ENCODE measurements around the gene MYH9. TPM values are rescaled to one million over a fixed set of nuclear protein-coding genes. Genes with fewer than 3 reads are reported as not detected.
A peak's percentile ranks its signal among the peaks of the same experiment; 100 is the strongest.

MYH9 gene
- total and polyA plus RNA-seq, 2 experiments from 2014 or later: 58.4 to 233 TPM

DNA sequence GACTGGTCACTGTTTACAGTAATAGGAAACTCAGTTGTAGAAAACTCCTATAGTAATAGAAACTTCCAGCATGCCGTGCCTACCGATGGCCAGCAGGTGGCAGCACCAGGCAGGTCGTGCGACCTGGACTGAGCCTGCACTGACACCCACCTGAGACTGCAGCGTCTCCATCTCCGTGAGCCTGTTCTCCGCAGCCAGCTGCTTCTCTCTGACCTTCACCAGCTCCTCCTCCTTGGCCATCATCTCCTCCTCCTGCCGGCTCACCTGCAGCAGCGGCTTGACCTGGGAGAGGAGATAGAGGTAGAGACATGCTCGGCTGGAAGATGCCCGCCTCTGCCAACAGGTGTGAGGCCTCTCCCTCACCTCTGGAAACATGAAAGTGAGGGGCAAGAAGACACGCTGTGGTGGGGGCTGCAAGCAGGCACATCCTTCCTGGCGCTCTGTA lies 86.4 kb downstream of the MYH9 start:
- Histone ChIP-seq H2AFZ (no peak overlapping the region), H3K4me3 (no peak overlapping the region), H3F3A (replicated peaks; ENCODE audit: low read depth) (peaks cover 13% of the 10 kb centered on the region; the same call in 1 of the 2 replicates), H4K20me1 (replicated peaks; ENCODE audit: insufficient read depth) (peaks cover 7% of the 10 kb centered on the region), H3K27ac (ENCODE audit: low read depth) (no peak overlapping the region), H3K4me1 (ENCODE audit: insufficient read depth) (no peaks in the 10 kb centered on the region), H3K4me2 (no peak overlapping the region), H3K27me3 (ENCODE audit: insufficient read depth) (no peaks in the 10 kb centered on the region), H3K36me3 (ENCODE audit: insufficient read depth) (peaks cover 57% of the 10 kb centered on the region), H3K79me2 (replicated peaks; ENCODE audit: insufficient read depth) (peaks cover 3% of the 10 kb centered on the region; the same call in 1 of the 2 replicates), H3K9me2 (ENCODE audit: insufficient read depth) (no peaks in the 10 kb centered on the region)
- TF ChIP-seq, protein P1, sequence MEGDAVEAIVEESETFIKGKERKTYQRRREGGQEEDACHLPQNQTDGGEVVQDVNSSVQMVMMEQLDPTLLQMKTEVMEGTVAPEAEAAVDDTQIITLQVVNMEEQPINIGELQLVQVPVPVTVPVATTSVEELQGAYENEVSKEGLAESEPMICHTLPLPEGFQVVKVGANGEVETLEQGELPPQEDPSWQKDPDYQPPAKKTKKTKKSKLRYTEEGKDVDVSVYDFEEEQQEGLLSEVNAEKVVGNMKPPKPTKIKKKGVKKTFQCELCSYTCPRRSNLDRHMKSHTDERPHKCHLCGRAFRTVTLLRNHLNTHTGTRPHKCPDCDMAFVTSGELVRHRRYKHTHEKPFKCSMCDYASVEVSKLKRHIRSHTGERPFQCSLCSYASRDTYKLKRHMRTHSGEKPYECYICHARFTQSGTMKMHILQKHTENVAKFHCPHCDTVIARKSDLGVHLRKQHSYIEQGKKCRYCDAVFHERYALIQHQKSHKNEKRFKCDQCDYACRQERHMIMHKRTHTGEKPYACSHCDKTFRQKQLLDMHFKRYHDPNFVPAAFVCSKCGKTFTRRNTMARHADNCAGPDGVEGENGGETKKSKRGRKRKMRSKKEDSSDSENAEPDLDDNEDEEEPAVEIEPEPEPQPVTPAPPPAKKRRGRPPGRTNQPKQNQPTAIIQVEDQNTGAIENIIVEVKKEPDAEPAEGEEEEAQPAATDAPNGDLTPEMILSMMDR (conservative IDR thresholded peaks at IDR 0.05; ENCODE audit: low read depth in 2 of 2): peak; percentile 94 to 95
- TF ChIP-seq JUNB (IDR thresholded peaks at IDR 0.05; ENCODE audit: unreplicated experiment) (no peak), ZNF462 (CRISPR knock-in tag; IDR thresholded peaks at IDR 0.05) (peak; percentile 89; the same call in 1 of the 2 replicates)
- ATAC-seq: peak; percentile 98
- Mint-ChIP-seq H3K27ac (peak overlapping the region; percentile 9; the same call in 1 of the 2 replicates), H3K9me3 (no peaks in the 10 kb centered on the region), H3K27me3 (ENCODE audit: insufficient read depth, low read depth, poor library complexity) (peaks cover 9% of the 10 kb centered on the region), H3K36me3 (ENCODE audit: low read depth) (peaks cover 95% of the 10 kb centered on the region), H3K4me1 (no peaks in the 10 kb centered on the region; the same call in 2 of the 3 replicates), H3K4me3 (no peak overlapping the region)
- DNase-seq (ENCODE audit: low spot score): peak; percentile 91
